OCI-LY3 (cell line): Measurements from ENCODE around the gene SLC25A13.

Experiments
- H2AFZ ChIP-seq: fragments of 200-600, 300-600 bp; shearing (Covaris generic); 2 replicates; pipeline ENCODE4 v1.6.0; 2014; ENCODE audit warnings: antibody characterized with exemption, low read depth, low read length
- H3K27ac ChIP-seq: fragments of 200-600, 300-600 bp; sonication (generic); 2 replicates; pipeline ENCODE4 v1.5.1; 2014; ENCODE audit warnings: mild to moderate bottlenecking, low read length, moderate library complexity, mixed read lengths
- H3K27me3 ChIP-seq: fragments of 200-600, 300-600 bp; sonication (generic); 2 replicates; pipeline ENCODE4 v1.6.1; 2014; ENCODE audit warnings: low read depth, low read length, mixed read lengths
- H3K36me3 ChIP-seq: fragments of 200-600, 300-600 bp; sonication (generic); replicated peaks from 2 replicates; pipeline ENCODE3; 2014; ENCODE audit warnings: low read depth, low read length, mixed read lengths
- H3K4me1 ChIP-seq: fragments of 300-600, 200-600 bp; sonication (generic); 2 replicates; pipeline ENCODE4 v1.6.1; 2014; ENCODE audit warnings: low read length, mixed read lengths
- H3K4me2 ChIP-seq: fragments of 200-600, 300-600 bp; sonication (generic); 2 replicates; pipeline ENCODE4 v1.6.1; 2014; ENCODE audit warnings: low read length, mixed read lengths
- H3K4me3 ChIP-seq: fragments of 300-600, 200-600 bp; sonication (generic); 2 replicates; pipeline ENCODE4 v1.5.1; 2014; ENCODE audit warnings: antibody characterized with exemption, mild to moderate bottlenecking, low read length, moderate library complexity
- H3K79me2 ChIP-seq: fragments of 300-600, 200-600 bp; shearing (Covaris generic); 2 replicates; pipeline ENCODE4 v1.6.1; 2014; ENCODE audit warnings: mild to moderate bottlenecking, low read length, mixed read lengths
- H3K9ac ChIP-seq: fragments of 300-600, 200-600 bp; shearing (Covaris generic); 2 replicates; pipeline ENCODE4 v1.6.0; 2014; ENCODE audit warnings: mild to moderate bottlenecking, low read length, moderate library complexity
- H3K9me3 ChIP-seq: fragments of 200-600, 300-600 bp; shearing (Covaris generic); 2 replicates; pipeline ENCODE4 v1.6.1; 2014; ENCODE audit warnings: low read length, mixed read lengths; ENCODE audit not compliant: insufficient read depth
- H4K20me1 ChIP-seq: fragments of 200-600, 300-600 bp; sonication (generic); 2 replicates; pipeline ENCODE4 v1.6.1; 2016; ENCODE audit warnings: low read length, mixed read lengths; ENCODE audit not compliant: insufficient read depth
- EZH2phosphoT487 ChIP-seq: fragments of 200-600 bp; shearing (Covaris generic); IDR thresholded peaks from 2 replicates; pipeline ENCODE4 v1.6.1; 2018; ENCODE audit warnings: antibody characterized with exemption, mixed run types, low read depth
- TF ChIP-seq, protein P1 (sequence below): fragments of 200-600, 300-600 bp; sonication (generic); IDR thresholded peaks from 2 replicates; pipeline ENCODE4 v1.5.1; 2014; ENCODE audit warnings: antibody characterized with exemption, low read length, low read depth

SLC25A13 gene

DNA sequence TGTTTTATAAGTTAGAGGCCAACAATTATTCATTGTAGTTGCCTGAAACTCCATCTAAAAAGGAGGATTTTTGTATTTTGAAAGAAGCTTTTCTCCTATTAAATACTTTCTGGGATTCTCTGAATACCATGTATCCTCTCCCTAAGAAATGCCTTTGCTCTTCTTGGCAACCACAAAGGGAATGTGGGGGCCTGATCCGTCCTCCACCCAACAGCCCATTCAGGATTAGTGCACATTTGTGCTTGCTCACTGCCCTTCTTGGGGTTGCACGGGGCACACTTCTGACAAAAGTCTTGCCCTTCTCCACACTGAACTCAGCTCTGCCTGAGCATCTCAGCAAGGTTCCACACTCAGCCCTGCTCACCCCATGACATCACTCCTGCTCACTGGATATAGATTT lies 194.2 kb downstream of the SLC25A13 start:
- Histone ChIP-seq H3K27ac (no peak overlapping the region), H3K36me3 (peaks cover 10% of the 10 kb centered on the region), H3K4me1 (no peaks in the 10 kb centered on the region), H3K9ac (no peak overlapping the region), H3K9me3 (no peaks in the 10 kb centered on the region), H4K20me1 (0 out of 2 replicates have a peak, but pooled peaks cover 2% of the 10 kb centered on the region), H3K4me3 (no peak overlapping the region), H3K4me2 (no peak overlapping the region), H3K79me2 (no peaks in the 10 kb centered on the region), H2AFZ (no peak overlapping the region), H3K27me3 (no peaks in the 10 kb centered on the region)
- TF ChIP-seq, protein P1, sequence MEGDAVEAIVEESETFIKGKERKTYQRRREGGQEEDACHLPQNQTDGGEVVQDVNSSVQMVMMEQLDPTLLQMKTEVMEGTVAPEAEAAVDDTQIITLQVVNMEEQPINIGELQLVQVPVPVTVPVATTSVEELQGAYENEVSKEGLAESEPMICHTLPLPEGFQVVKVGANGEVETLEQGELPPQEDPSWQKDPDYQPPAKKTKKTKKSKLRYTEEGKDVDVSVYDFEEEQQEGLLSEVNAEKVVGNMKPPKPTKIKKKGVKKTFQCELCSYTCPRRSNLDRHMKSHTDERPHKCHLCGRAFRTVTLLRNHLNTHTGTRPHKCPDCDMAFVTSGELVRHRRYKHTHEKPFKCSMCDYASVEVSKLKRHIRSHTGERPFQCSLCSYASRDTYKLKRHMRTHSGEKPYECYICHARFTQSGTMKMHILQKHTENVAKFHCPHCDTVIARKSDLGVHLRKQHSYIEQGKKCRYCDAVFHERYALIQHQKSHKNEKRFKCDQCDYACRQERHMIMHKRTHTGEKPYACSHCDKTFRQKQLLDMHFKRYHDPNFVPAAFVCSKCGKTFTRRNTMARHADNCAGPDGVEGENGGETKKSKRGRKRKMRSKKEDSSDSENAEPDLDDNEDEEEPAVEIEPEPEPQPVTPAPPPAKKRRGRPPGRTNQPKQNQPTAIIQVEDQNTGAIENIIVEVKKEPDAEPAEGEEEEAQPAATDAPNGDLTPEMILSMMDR: no peak
- no peak for TF ChIP-seq EZH2phosphoT487

DNA sequence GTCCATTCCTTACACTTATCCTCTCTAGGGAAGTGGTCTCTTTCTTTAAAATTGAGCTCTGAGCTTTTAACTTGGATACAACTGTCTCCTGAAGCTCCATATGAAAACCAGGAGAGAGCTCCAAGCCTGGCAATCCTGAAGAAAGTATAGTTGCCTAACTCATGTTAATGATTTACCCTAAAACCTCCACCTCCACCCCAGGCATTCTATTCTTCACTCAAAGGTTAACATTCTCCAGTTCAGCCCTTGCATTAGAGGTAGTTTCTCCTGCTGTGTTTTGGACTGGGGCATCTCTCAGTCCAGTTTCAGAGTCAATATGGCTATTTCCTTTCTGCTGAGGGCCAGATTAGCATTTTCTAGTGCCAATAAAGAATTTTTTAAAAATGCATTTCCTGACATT lies 195.5 kb downstream of the SLC25A13 start:
- Histone ChIP-seq H3K36me3 (peaks cover 12% of the 10 kb centered on the region), H3K4me2 (no peak overlapping the region), H3K79me2 (no peaks in the 10 kb centered on the region), H3K9me3 (no peaks in the 10 kb centered on the region), H4K20me1 (no peaks in the 10 kb centered on the region), H3K27me3 (no peaks in the 10 kb centered on the region), H3K4me1 (no peaks in the 10 kb centered on the region), H3K4me3 (no peak overlapping the region), H2AFZ (no peak overlapping the region), H3K27ac (no peak overlapping the region), H3K9ac (no peak overlapping the region)
- TF ChIP-seq EZH2phosphoT487: no peak
- TF ChIP-seq, protein P1: no peak

DNA sequence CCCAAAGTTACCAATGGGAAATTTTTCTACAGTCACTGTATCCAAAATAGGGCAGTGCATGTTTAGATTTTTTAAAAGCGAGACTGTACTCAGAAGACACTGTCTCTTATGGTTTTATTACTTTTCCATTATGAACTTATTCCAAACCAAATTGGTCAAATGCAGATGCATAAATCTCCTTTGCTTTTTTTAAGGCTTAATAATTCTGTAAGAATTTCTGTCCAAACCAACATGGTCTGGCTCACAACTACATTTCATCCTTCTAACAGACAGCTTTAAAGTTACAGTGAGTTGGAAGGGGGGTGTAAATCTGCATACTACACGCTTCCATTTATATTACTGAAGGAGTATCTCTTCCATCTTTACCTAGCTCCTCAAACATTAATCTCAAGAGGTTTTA lies 199.2 kb downstream of the SLC25A13 start:
- H3K27ac ChIP-seq: no peak overlapping the region

DNA sequence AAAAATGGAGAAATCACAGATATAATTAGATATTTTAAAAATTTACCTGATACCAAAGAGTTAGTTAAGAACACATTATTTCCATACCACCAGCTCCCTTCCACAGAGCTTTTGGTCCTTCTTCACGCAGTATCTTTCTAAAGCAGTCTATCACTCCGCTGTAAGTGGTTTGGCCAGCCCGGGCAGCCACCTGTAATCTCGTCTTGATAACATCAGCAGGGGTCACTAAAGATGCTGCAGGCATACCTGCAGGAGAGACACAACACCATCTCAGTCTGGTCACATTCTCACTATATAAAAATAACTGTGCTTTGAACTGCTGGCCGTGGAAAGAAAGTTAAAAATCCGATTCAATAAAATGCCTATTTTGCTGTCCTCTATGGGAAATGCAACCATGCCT lies 200.1 kb downstream of the SLC25A13 start:
- TF ChIP-seq EZH2phosphoT487: no peak
- Histone ChIP-seq H3K9ac (no peak overlapping the region), H3K27ac (no peak overlapping the region), H3K9me3 (no peaks in the 10 kb centered on the region), H3K79me2 (no peaks in the 10 kb centered on the region), H4K20me1 (no peaks in the 10 kb centered on the region), H3K4me2 (no peak overlapping the region), H3K4me1 (no peaks in the 10 kb centered on the region), H3K27me3 (no peaks in the 10 kb centered on the region), H2AFZ (no peak overlapping the region), H3K4me3 (no peak overlapping the region), H3K36me3 (peaks cover 19% of the 10 kb centered on the region)

More for the DNA sequence above, 199.2 kb downstream of the SLC25A13 start:
- Histone ChIP-seq H3K4me2 (no peak overlapping the region), H2AFZ (no peak overlapping the region), H3K4me1 (no peaks in the 10 kb centered on the region), H3K27me3 (no peaks in the 10 kb centered on the region), H3K9me3 (no peaks in the 10 kb centered on the region), H4K20me1 (no peaks in the 10 kb centered on the region), H3K4me3 (no peak overlapping the region), H3K79me2 (no peaks in the 10 kb centered on the region), H3K36me3 (peaks cover 19% of the 10 kb centered on the region), H3K9ac (no peak overlapping the region)
- TF ChIP-seq EZH2phosphoT487: no peak
- TF ChIP-seq, protein P1: no peak
